Breast epithelium (tissue), 3 donors: ENCODE measurements around the gene AP2A1.

Experiments used
- POLR2A ChIP-seq: fragments of 450-650 bp; IDR thresholded peaks from one replicate; pipeline ENCODE4 v1.6.1; 2016; ENCODE audit warnings: antibody characterized with exemption, mild to moderate bottlenecking, moderate library complexity
- TF ChIP-seq, protein P1 (sequence below), 3 donors: fragments of 450-650 bp; IDR thresholded peaks; one replicate each; pipeline ENCODE4 v1.5.1; 2016 to 2017; ENCODE audit warnings: antibody characterized with exemption in 3 of 3, mild to moderate bottlenecking in 3 of 3, moderate library complexity in 3 of 3

DNA sequence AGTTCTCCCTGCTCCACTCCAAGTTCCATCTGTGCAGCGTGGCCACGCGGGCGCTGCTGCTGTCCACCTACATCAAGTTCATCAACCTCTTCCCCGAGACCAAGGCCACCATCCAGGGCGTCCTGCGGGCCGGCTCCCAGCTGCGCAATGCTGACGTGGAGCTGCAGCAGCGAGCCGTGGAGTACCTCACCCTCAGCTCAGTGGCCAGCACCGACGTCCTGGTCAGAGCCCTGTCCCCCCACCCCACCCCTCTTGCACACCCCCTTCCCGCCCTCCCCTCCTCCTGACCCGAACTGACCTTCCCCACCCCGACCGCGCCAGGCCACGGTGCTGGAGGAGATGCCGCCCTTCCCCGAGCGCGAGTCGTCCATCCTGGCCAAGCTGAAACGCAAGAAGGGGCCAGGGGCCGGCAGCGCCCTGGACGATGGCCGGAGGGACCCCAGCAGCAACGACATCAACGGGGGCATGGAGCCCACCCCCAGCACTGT lies 34.6 kb downstream of the AP2A1 start:
- TF ChIP-seq, protein P1, sequence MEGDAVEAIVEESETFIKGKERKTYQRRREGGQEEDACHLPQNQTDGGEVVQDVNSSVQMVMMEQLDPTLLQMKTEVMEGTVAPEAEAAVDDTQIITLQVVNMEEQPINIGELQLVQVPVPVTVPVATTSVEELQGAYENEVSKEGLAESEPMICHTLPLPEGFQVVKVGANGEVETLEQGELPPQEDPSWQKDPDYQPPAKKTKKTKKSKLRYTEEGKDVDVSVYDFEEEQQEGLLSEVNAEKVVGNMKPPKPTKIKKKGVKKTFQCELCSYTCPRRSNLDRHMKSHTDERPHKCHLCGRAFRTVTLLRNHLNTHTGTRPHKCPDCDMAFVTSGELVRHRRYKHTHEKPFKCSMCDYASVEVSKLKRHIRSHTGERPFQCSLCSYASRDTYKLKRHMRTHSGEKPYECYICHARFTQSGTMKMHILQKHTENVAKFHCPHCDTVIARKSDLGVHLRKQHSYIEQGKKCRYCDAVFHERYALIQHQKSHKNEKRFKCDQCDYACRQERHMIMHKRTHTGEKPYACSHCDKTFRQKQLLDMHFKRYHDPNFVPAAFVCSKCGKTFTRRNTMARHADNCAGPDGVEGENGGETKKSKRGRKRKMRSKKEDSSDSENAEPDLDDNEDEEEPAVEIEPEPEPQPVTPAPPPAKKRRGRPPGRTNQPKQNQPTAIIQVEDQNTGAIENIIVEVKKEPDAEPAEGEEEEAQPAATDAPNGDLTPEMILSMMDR (IDR thresholded peaks at IDR 0.05), result no peak
- TF ChIP-seq POLR2A, result no peak
